Esophagus (tissue), 2 donors: ENCODE results near the gene ZNF808. TPM values are rescaled to one million over a fixed set of nuclear protein-coding genes. Genes with fewer than 3 reads are reported as not detected.
"Not testable (repeated sequence)": the region's sequence is repeated elsewhere in the genome, so short reads cannot be mapped to it uniquely, and the experiment has no call there.

Experiments
- H3K27ac ChIP-seq, 2 donors: one replicate each; pipeline ENCODE4 v1.5.1; 2013; ENCODE audit warnings: low read depth in 2 of 2, mild to moderate bottlenecking in 2 of 2, inconsistent platforms in 1 of 2, low read length in 1 of 2, moderate library complexity in 1 of 2
- H3K27me3 ChIP-seq, 2 donors: one replicate each; pipeline ENCODE4 v1.6.1; 2013; ENCODE audit warnings: low read length in 2 of 2, control low read depth in 1 of 2, mild to moderate bottlenecking in 1 of 2; ENCODE audit not compliant: insufficient read depth in 2 of 2, control insufficient read depth in 1 of 2
- H3K36me3 ChIP-seq, 2 donors: one replicate each; pipeline ENCODE4 v1.6.1; 2013; ENCODE audit warnings: low read length in 1 of 2; ENCODE audit not compliant: control insufficient read depth in 2 of 2, insufficient read depth in 2 of 2
- H3K4me1 ChIP-seq, 2 donors: one replicate each; pipeline ENCODE4 v1.6.1; 2013; ENCODE audit warnings: low read length in 1 of 2; ENCODE audit not compliant: control insufficient read depth in 2 of 2, insufficient read depth in 2 of 2
- H3K4me3 ChIP-seq, 2 donors: one replicate each; pipeline ENCODE4 v1.5.1; 2013; ENCODE audit warnings: low read length in 2 of 2, mild to moderate bottlenecking in 2 of 2, low read depth in 1 of 2, moderate library complexity in 1 of 2
- H3K9me3 ChIP-seq, 2 donors: one replicate each; pipeline ENCODE4 v1.6.1; 2013; ENCODE audit warnings: mild to moderate bottlenecking in 2 of 2, low read depth in 1 of 2, low read length in 1 of 2, moderate library complexity in 1 of 2; ENCODE audit not compliant: control insufficient read depth in 2 of 2, insufficient read depth in 1 of 2
- WGBS, 2 donors: extraction: QIAGEN DNeasy Blood & Tissue Kit; methylation state at CpG; one replicate each; pipeline ENCODE4 v1.1.7; 2013; 5-methylcytosine and 5-hydroxymethylcytosine counted together
- polyA plus RNA-seq, 2 donors: library from polyadenylated mRNA; stranded (reverse); fragments of 200-250 nt; gene quantifications; one replicate each; pipeline ENCODE4 v1.2.3, GENCODE V29; 2013
- donor health status: healthy with polysubstance abuse.
- donor health status: Bipolar disorder and iron deficiency.

The ZNF808 gene
- polyA plus RNA-seq, 2 donors: 1.6 to 4.2 TPM

- not testable (repeated sequence) for H3K36me3 ChIP-seq, H3K27me3 ChIP-seq, H3K4me1 ChIP-seq, H3K9me3 ChIP-seq
- Histone ChIP-seq H3K27ac (peak overlapping the region; percentile 71 to 83), H3K4me3 (peak overlapping the region; percentile 62 to 79)
- 52 to 58% methylated on average over 3 of the region's 3 CpGs for WGBS, 2 donors
Observed at GRCh38 chr19:52601974-52602366, 74.5 kb downstream of the ZNF808 start.

- 74 to 80% methylated on average over 2 of the region's 2 CpGs for WGBS, 2 donors
- no peak overlapping the region for H3K27ac ChIP-seq
Observed at GRCh38 chr19:52602941-52603340, 75.5 kb downstream of the ZNF808 start.

GRCh38 chr19:52603558-52604207, 76.2 kb downstream of the ZNF808 start:
- Histone ChIP-seq H3K4me3 (no peak overlapping the region), H3K36me3 (no peaks in the 10 kb centered on the region), H3K27me3 (no peaks in the 10 kb centered on the region), H3K27ac (no peak overlapping the region), H3K4me1 (peaks cover 0 to 4% of the 10 kb centered on the region in 2 donors), H3K9me3 (peaks cover 0 to 5% of the 10 kb centered on the region in 2 donors)
- 87 to 88% methylated on average over 14 of the region's 14 CpGs for WGBS, 2 donors

More at GRCh38 chr19:52602941-52603340, 75.5 kb downstream of the ZNF808 start:
- peaks cover 4 to 5% of the 10 kb centered on the region in 2 donors for H3K9me3 ChIP-seq
- peaks cover 0 to 6% of the 10 kb centered on the region in 2 donors for H3K4me1 ChIP-seq
- no peak overlapping the region for H3K4me3 ChIP-seq
- H3K27me3 ChIP-seq: no peaks in the 10 kb centered on the region
- no peaks in the 10 kb centered on the region for H3K36me3 ChIP-seq

Other genes with a start within 250 kb of the ZNF808 start
- gene ZNF480, start 230.5 kb upstream of the ZNF808 start, polyA plus RNA-seq: 1 to 10 TPM; 5.7 to 6.0 TPM
- gene ZNF610, start 191.4 kb upstream of the ZNF808 start, polyA plus RNA-seq: under 1 TPM; 0.19 to 0.43 TPM
- 1 to 10 TPM; 5.4 to 5.7 TPM for gene ZNF880, start 157.7 kb upstream of the ZNF808 start, polyA plus RNA-seq
- 1 to 10 TPM; 4.0 to 8.9 TPM for gene ZNF528, start 129.8 kb upstream of the ZNF808 start, polyA plus RNA-seq
- under 1 TPM; 0.04 to 0.05 TPM for gene ZNF534, start 98.5 kb upstream of the ZNF808 start, polyA plus RNA-seq
- under 1 TPM; 0.27 to 0.35 TPM for gene ZNF578, start 74.1 kb upstream of the ZNF808 start, polyA plus RNA-seq
- 1 to 10 TPM; 3.1 to 9.5 TPM for gene ZNF701, start 42.6 kb downstream of the ZNF808 start, polyA plus RNA-seq
- 10 to 100 TPM; 17.5 to 59.7 TPM for gene ZNF83, start 110.7 kb downstream of the ZNF808 start, polyA plus RNA-seq
- 1 to 10 TPM; 1.8 to 3.3 TPM for gene ZNF611, start 207.4 kb downstream of the ZNF808 start, polyA plus RNA-seq